NOMO-1 treated with DMSO at 0.1 percent for 48 hours (cell line): ENCODE measurements around the gene ARRDC2.
A peak's percentile ranks its signal among the peaks of the same experiment; 100 is the strongest.

Source experiments
- DNase-seq: peaks from one replicate; lab custom pipeline; 2025; ENCODE audit not compliant: unreplicated experiment; lab: John Stamatoyannopoulos, UW

Gene ARRDC2

DNA sequence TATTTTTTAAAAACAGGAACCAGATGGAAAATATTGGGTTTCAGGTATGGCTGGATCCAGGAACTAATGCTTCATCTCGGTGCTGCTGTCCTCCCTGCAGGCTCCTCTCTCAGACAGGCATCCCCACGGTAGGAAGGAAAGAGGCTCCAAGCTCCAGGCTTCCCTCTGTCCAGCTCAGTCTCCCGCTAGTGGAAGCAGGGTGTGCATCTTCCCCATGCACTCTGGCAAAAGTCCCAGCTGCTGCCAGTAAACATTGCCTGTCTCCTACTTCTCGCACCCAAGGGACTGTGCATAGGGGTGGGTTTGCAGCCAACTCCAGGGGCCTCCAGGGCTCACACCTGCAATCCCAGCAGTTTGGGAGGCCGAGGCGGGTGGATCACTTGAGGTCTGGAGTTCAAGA lies 49.6 kb downstream of the ARRDC2 start:
- no peak for DNase-seq

DNA sequence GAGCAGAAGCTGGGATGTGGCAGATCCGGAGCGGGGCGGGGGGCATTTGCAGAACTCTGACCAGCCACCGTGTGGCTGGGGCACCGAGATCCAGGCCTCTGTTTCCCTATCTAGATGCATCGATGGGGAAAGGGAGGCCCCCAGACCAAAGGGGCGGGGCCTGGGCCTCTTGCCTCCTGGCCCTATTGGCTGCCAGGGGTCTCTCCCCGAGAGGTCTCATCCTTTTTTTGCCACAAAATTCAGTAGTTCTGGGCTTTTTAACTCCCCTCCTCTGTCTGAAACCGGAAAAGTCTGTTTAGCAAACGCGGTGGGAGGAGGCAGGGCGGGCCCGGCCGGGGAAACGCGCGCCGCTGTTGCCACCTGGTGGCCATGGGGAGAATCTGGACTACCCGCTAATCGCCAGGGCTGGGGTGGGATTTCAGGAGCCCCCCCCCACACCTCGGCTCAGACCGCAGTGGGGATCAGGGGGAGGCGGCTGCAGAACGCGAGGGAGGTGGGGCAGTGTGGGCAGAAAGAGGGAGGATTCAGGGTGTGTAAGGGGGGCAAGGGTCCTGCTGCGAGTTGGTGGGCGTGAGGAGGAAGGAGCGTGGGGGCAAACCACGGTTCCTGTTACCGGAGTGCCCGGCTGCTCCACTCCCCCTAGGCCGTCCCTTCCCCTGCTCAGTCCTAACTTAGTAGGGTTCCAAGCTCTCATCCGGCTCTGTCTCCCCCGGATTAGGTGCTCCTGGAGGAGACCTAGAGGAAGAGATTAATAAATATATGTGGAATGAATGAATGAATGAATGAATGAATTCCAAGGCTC lies 50.4 kb downstream of the ARRDC2 start:
- peak; percentile 79 for DNase-seq

DNA sequence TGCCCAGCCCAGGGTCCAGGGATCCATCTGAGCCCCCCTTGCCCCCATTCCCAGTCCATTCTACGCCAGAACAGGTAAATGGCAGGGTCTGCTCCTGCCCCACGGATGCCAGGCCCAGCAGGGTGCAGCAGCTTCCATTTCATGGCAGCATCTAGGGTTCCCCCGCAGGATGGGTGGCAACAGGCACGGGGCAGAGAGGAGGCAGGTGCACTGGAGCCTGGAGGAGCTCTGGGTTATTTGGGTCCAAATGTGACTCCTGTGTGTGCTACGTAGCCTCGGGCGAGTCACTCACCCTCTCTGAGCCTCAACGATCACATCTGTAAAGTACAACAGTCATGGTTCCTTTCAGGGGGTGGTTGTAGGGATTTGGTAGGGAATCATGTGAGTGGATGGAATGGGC lies 51.3 kb downstream of the ARRDC2 start:
- no peak for DNase-seq

DNA sequence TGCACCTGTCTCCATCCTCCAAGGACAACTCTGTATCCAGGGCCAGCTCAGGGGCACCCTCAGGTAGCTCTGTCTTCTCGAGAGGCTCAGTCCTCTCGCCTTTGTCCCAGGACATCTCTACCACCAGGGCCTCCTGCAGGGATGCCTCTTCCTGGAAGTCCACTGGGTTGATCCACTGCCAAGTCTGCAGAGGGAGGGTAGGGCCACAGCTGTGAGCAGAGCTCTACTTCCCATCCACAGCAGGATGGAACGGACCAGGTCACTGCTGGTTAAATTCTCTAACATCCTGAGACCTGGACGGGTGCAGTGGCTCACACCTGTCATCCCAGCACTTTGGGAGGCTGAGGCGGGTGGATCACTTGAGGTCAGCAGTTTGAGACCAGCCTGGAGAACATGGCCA lies 51.9 kb downstream of the ARRDC2 start:
- DNase-seq = no peak

- no peak for DNase-seq
Observed at GRCh38 chr19:18060472-18060871, 52.5 kb downstream of the ARRDC2 start.

DNA sequence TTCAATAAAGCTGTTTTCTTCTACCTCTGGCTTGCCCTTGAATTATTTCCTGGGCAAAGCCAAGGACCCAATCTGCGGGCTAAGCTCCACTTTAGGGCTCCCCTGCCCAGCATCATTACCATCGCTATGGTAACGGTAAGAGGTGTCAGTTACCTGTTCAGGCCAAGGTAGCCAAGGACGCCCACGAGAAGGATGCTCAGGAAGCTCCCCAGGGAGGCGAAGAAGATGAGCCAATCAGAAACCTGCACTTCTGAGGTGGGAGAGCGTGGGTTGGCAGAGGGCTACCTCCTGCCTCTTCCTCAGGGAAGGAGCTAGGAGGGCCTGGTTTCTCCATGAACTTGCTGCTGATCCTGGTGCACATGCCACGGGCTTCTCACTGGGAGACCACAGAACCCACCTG lies 54.1 kb downstream of the ARRDC2 start:
- no peak for DNase-seq

GRCh38 chr19:18063463-18063862 lies 55.5 kb downstream of the ARRDC2 start:
- no peak for DNase-seq
